K562 (cell line): ENCODE measurements around the gene PDHX. TPM values are rescaled to one million over a fixed set of nuclear protein-coding genes. Genes with fewer than 3 reads are reported as not detected.

ENCODE experiments used
- ATAC-seq: fragments of 200-7000 bp; cut with Tn5 transposase; 3 replicates; pipeline ENCODE4 v1.9.1; 2020; ENCODE audit warnings: moderate library complexity
- BruUV-seq: library from RNA; stranded (reverse); fragments of 400-500 nt; replicated peaks from 2 replicates; lab custom pipeline; 2021; lab: Mats Ljungman, UMichigan
- CTCF ChIA-PET: fragments of 300-600 bp; formaldehyde crosslinking; extraction: SDS; loops from one replicate; lab custom pipeline; 2021; ENCODE audit warnings: low intra/inter-chr PET ratio; lab: Yijun Ruan, JAX
- POLR2A ChIA-PET: fragments of 300-600, 350-650 bp; sonication (Branson Sonifier 250); formaldehyde crosslinking; extraction: SDS; loops from one replicate; lab custom pipeline; 2021; ENCODE audit warnings: antibody characterized with exemption, inconsistent platforms; lab: Yijun Ruan, JAX
- DNase-seq, 4 experiments: peaks; one replicate each; pipeline versions ENCODE4 v3.0.0 to v3.0.0-alpha.2; 2011 to 2018; ENCODE audit warnings: low spot score in 3 of 4, mixed read lengths in 3 of 4; ENCODE audit errors: extremely low read depth in 1 of 4
- FAIRE-seq: peaks from 2 replicates; lab custom pipeline; 2011; peaks lifted over from hg19 to GRCh38; lab: Jason Lieb, UNC
- H2AFZ ChIP-seq: 2 replicates; pipeline ENCODE4 v1.6.0; 2011; ENCODE audit warnings: low read depth, low read length, control low read depth, inconsistent platforms
- H3K27ac ChIP-seq: fragments of 200-600 bp; 3 replicates; pipeline ENCODE4 v1.8.0; 2011; ENCODE audit warnings: low read depth, mild to moderate bottlenecking, control low read depth, inconsistent platforms, low read length, moderate library complexity, mixed read lengths; ENCODE audit errors: extremely low read depth
- H3K27me3 ChIP-seq, 2 experiments: fragments of 300-600 bp in 1 of 2; 2 replicates in 1 of 2; 3 replicates in 1 of 2; pipeline versions ENCODE4 v1.6.0 to v1.8.0; 2011; ENCODE audit warnings: inconsistent platforms in 2 of 2, low read length in 2 of 2, mild to moderate bottlenecking in 1 of 2, mixed read lengths in 1 of 2, moderate library complexity in 1 of 2; ENCODE audit not compliant: control insufficient read depth in 2 of 2, insufficient read depth in 2 of 2
- H3K36me3 ChIP-seq: fragments of 300-600 bp; 3 replicates; pipeline ENCODE4 v1.8.0; 2011; ENCODE audit warnings: mild to moderate bottlenecking, low read length, inconsistent platforms; ENCODE audit not compliant: control insufficient read depth, insufficient read depth
- H3K4me1 ChIP-seq, 2 experiments: fragments of 200-600 bp in 1 of 2; replicated peaks in 1 of 2; 2 replicates in 1 of 2; 3 replicates in 1 of 2; pipeline versions ENCODE4 v1.5.1 to v1.8.0; 2011; ENCODE audit warnings: inconsistent platforms in 2 of 2, low read length in 2 of 2, mild to moderate bottlenecking in 1 of 2, mixed read lengths in 1 of 2, moderate library complexity in 1 of 2; ENCODE audit not compliant: control insufficient read depth in 2 of 2, insufficient read depth in 2 of 2
- H3K4me2 ChIP-seq: 2 replicates; pipeline ENCODE4 v1.6.1; 2011; ENCODE audit warnings: low read length, control low read depth, inconsistent platforms, mixed read lengths; ENCODE audit not compliant: insufficient read depth
- H3K4me3 ChIP-seq: fragments of 200-600 bp; sonication (generic), shearing (Covaris generic); 2 replicates; pipeline ENCODE4 v1.5.1; 2016; ENCODE audit warnings: control low read depth, inconsistent platforms
- H3K79me2 ChIP-seq: fragments of 200-600 bp; 3 replicates; pipeline ENCODE4 v1.8.0; 2011; ENCODE audit warnings: low read length, inconsistent platforms; ENCODE audit not compliant: control insufficient read depth, insufficient read depth
- H3K9ac ChIP-seq, 2 experiments: 2 replicates each; pipeline versions ENCODE4 v1.6.0 to v1.6.1; 2011; ENCODE audit warnings: low read depth in 2 of 2, low read length in 2 of 2, control low read depth in 1 of 2, inconsistent platforms in 1 of 2, mild to moderate bottlenecking in 1 of 2, mixed read lengths in 1 of 2; ENCODE audit not compliant: insufficient read depth in 1 of 2
- H3K9me1 ChIP-seq: one replicate; pipeline ENCODE4 v1.6.0; 2011; ENCODE audit warnings: inconsistent platforms, mild to moderate bottlenecking, low read length, moderate library complexity; ENCODE audit not compliant: control insufficient read depth, insufficient read depth
- H3K9me3 ChIP-seq: replicated peaks from 2 replicates; pipeline ENCODE4 v1.5.1; 2011; ENCODE audit warnings: low read depth, low read length, inconsistent platforms; ENCODE audit not compliant: control insufficient read depth, insufficient read depth
- H4K20me1 ChIP-seq: replicated peaks from 2 replicates; pipeline ENCODE4 v1.6.1; 2011; ENCODE audit warnings: low read length, inconsistent platforms, mixed read lengths; ENCODE audit not compliant: control insufficient read depth, insufficient read depth
- ARID1B ChIP-seq: fragments of 450-650 bp; IDR thresholded peaks from 2 replicates; pipeline ENCODE4 v1.6.1; 2016; ENCODE audit warnings: antibody characterized with exemption, mild to moderate bottlenecking, inconsistent platforms
- CREB3 ChIP-seq: fragments of 450-650 bp; conservative IDR thresholded peaks from 2 replicates; pipeline ENCODE4 v1.6.1; 2016; ENCODE audit warnings: missing genetic modification characterization, low read depth, mild to moderate bottlenecking, missing compliant biosample characterization, moderate library complexity
- FOSL1 ChIP-seq: fragments of 200-800 bp; sonication (Bioruptor generic); conservative IDR thresholded peaks from 2 replicates; pipeline ENCODE4 v1.6.1; 2016; ENCODE audit warnings: missing genetic modification characterization, missing compliant biosample characterization
- NFE2 ChIP-seq: IDR thresholded peaks from 2 replicates; pipeline ENCODE4 v1.6.1; 2014; ENCODE audit warnings: antibody characterized with exemption, low read depth
- WGBS: fragments of 100-300 bp; shearing (Covaris generic); methylation state at CpG from one replicate; pipeline ENCODE4 v1.1.6; 2016; ENCODE audit warnings: low coverage, mixed read lengths; ENCODE audit not compliant: insufficient coverage; ENCODE audit errors: missing lambda C conversion rate; 5-methylcytosine and 5-hydroxymethylcytosine counted together
- in situ Hi-C: fragments of 300-500 bp; cut with MboI; formaldehyde crosslinking; loops from 4 replicates; pipeline ENCODE4 v1.15.0; 2018; ENCODE audit warnings: inconsistent platforms, mixed read lengths
- intact Hi-C: fragments of 100-400 bp; cut with micrococcal nuclease; formaldehyde crosslinking; loops from 2 replicates; pipeline ENCODE4 v1.14.2; 2022
- polyA plus RNA-seq, 8 experiments: library from polyadenylated mRNA; depleted of rRNA in 4 of 8; stranded (reverse) in 5 of 8; unstranded in 3 of 8; fragments of >200 nt; fragmentation: Nextera tagmentation in 2 of 8; fragmentation: Illumina TruSeq in 1 of 8; extraction: Ambion mirVana in 2 of 8; extraction: Trizol in 1 of 8; gene quantifications; 2 replicates each; pipeline versions ENCODE4 v1.2.1 to v1.2.3, GENCODE V29; 2011 to 2014; ENCODE audit warnings: inconsistent platforms in 1 of 8, missing spikeins in 1 of 8
- total RNA-seq, 7 experiments: library from RNA; depleted of rRNA in 6 of 7; stranded (reverse); fragments of >200 nt in 6 of 7; fragmentation: Illumina TruSeq in 2 of 7; extraction: Trizol in 2 of 7; gene quantifications; 2 replicates each; pipeline versions ENCODE4 v1.2.1 to v1.2.3, GENCODE V29; 2011 to 2021; ENCODE audit warnings: low replicate concordance in 1 of 7
- TF ChIP-seq, protein P1 (sequence below): fragments of 250-450 bp; sonication (Bioruptor Pico); IDR thresholded peaks from 2 replicates; pipeline ENCODE4 v1.8.0; 2022; ENCODE audit warnings: inconsistent platforms, mild to moderate bottlenecking, moderate library complexity, borderline replicate concordance
- TF ChIP-seq, protein P2 (sequence below), 2 experiments: fragments of 450-650 bp; formaldehyde crosslinking in 1 of 2; IDR thresholded peaks; 2 replicates each; pipeline versions ENCODE4 v1.4.0 to v1.6.1; 2014 to 2020; ENCODE audit warnings: mild to moderate bottlenecking in 2 of 2, borderline replicate concordance in 1 of 2, low read depth in 1 of 2
- TF ChIP-seq, protein P3 (sequence below), 2 experiments: fragments of 450-650 bp in 1 of 2; sonication (generic) in 1 of 2; formaldehyde crosslinking in 1 of 2; IDR thresholded peaks in 1 of 2; conservative IDR thresholded peaks in 1 of 2; 2 replicates each; pipeline versions ENCODE4 v1.6.1 to v1.8.1; 2016 to 2023; ENCODE audit warnings: mild to moderate bottlenecking in 2 of 2, moderate library complexity in 2 of 2, inconsistent platforms in 1 of 2, missing genetic modification reagents in 1 of 2

The PDHX gene
- total and polyA plus RNA-seq, 9 of the 15 experiments (the other 6 are each of a cell fraction or from before 2014, with no cell fraction given): 20.8 to 43.5 (median 31.2) TPM

DNA sequence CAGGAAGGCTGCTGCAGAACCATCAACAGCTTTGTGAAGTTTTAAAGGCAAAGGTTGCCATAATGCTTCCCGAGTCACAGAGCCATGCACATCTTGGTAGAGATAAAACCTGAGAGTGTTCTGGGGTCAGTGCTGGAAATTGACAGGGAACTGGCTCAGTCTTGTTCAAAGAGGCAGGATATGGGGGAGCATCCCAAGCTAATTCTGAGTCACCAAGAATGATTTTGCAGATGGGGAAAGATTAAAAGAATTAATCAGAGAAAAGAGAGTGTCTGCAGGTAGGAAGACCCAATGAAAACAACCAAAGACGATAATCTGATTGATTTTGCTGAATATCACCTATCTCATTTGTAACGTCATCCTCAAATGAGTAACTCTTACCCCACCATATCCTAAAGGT, 122.7 kb downstream of the PDHX start:
- CTCF ChIA-PET: no interaction called here

More for the DNA sequence above, 122.7 kb downstream of the PDHX start:
- Histone ChIP-seq H2AFZ (no peak overlapping the region), H4K20me1 (no peaks in the 10 kb centered on the region), H3K36me3 (no peaks in the 10 kb centered on the region), H3K9me3 (no peaks in the 10 kb centered on the region), H3K4me3 (no peak overlapping the region), H3K4me1 (peaks cover 0 to 59% of the 10 kb centered on the region in 2 experiments; a peak in 3 of 5 replicates), H3K4me2 (no peak overlapping the region), H3K27me3 (no peaks in the 10 kb centered on the region; a peak in 1 of 5 replicates), H3K9ac (no peak overlapping the region), H3K9me1 (no peaks in the 10 kb centered on the region), H3K27ac (no peak overlapping the region), H3K79me2 (no peaks in the 10 kb centered on the region)
- no peak for FAIRE-seq
- POLR2A ChIA-PET: no interaction called here
- TF ChIP-seq, protein P1, sequence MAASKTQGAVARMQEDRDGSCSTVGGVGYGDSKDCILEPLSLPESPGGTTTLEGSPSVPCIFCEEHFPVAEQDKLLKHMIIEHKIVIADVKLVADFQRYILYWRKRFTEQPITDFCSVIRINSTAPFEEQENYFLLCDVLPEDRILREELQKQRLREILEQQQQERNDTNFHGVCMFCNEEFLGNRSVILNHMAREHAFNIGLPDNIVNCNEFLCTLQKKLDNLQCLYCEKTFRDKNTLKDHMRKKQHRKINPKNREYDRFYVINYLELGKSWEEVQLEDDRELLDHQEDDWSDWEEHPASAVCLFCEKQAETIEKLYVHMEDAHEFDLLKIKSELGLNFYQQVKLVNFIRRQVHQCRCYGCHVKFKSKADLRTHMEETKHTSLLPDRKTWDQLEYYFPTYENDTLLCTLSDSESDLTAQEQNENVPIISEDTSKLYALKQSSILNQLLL: no peak
- no peak for TF ChIP-seq ARID1B
- no peak for TF ChIP-seq CREB3
- TF ChIP-seq, protein P2, sequence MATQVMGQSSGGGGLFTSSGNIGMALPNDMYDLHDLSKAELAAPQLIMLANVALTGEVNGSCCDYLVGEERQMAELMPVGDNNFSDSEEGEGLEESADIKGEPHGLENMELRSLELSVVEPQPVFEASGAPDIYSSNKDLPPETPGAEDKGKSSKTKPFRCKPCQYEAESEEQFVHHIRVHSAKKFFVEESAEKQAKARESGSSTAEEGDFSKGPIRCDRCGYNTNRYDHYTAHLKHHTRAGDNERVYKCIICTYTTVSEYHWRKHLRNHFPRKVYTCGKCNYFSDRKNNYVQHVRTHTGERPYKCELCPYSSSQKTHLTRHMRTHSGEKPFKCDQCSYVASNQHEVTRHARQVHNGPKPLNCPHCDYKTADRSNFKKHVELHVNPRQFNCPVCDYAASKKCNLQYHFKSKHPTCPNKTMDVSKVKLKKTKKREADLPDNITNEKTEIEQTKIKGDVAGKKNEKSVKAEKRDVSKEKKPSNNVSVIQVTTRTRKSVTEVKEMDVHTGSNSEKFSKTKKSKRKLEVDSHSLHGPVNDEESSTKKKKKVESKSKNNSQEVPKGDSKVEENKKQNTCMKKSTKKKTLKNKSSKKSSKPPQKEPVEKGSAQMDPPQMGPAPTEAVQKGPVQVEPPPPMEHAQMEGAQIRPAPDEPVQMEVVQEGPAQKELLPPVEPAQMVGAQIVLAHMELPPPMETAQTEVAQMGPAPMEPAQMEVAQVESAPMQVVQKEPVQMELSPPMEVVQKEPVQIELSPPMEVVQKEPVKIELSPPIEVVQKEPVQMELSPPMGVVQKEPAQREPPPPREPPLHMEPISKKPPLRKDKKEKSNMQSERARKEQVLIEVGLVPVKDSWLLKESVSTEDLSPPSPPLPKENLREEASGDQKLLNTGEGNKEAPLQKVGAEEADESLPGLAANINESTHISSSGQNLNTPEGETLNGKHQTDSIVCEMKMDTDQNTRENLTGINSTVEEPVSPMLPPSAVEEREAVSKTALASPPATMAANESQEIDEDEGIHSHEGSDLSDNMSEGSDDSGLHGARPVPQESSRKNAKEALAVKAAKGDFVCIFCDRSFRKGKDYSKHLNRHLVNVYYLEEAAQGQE (IDR thresholded peaks at IDR 0.05; ENCODE audit: borderline replicate concordance): peak; percentile 16; the same call in 1 of the 2 replicates
- TF ChIP-seq, protein P2 (CRISPR knock-in tag; IDR thresholded peaks at IDR 0.05; ENCODE audit: low read depth): no peak
- TF ChIP-seq NFE2: 0 out of 2 replicates have a peak, but pooled peaks have one; percentile 29
- peak; percentile 56; the same call in 1 of the 2 replicates for TF ChIP-seq FOSL1 (tag)
- TF ChIP-seq, protein P3, sequence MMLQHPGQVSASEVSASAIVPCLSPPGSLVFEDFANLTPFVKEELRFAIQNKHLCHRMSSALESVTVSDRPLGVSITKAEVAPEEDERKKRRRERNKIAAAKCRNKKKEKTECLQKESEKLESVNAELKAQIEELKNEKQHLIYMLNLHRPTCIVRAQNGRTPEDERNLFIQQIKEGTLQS (IDR thresholded peaks at IDR 0.05): peak; percentile 18; the same call in 1 of the 2 replicates
- TF ChIP-seq, protein P3 (CRISPR knock-in tag; conservative IDR thresholded peaks at IDR 0.05): no peak
- no peak for ATAC-seq
- BruUV-seq: no TSS peak
- intact Hi-C loops (no loop called here), in situ Hi-C loops (no loop called here)
- WGBS: 40% methylated on average over 3 of the region's 3 CpGs
- DNase-seq: no peak
